Inflammatory macrophage (primary cell): ENCODE measurements around the gene RAPGEF4.
A peak's percentile ranks its signal among the peaks of the same experiment; 100 is the strongest.

ENCODE experiments used
- DNase-seq, 2 donors: peaks; one replicate each; pipeline ENCODE4 v3.0.0-alpha.2; 2020 to 2022

Gene RAPGEF4

DNA sequence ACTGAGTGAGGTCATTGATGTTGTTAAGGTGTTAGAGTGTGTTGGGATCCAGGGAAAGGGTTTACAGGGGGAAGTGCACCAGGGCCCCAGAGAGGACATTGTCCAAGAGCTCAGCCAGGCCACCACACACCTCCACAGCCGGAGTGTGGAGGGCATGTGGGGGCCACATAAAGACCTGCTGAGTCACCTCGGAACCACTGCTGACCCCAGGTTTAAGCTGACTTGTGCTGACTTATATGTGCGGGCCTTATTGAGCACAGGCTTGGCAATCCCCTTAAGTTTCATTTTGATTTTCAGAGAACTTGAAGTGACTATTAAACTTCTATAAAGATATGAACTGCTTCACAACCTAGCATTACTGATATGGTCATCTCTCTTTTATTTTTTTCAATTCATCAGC is 173.8 kb downstream of the RAPGEF4 start:
- no peak for DNase-seq

DNA sequence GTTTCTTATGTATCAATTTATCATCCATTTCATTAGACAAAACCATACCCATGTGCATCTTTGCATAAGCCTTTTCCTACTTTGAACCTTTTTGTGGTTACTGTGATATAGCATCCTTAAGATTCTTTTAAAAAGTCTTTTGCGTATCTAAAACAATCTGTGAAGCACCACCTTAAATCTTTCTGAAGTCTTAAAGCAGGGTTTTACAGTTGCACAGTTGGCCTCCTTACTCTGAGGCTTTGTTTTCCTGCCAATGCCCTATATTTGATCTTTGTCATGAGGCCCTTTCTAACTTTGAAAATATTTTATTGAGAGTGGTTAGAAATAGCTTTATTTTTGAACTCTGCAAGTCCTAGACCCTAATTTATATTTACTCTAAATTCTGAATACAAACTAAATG is 176.6 kb downstream of the RAPGEF4 start:
- DNase-seq, result no peak

DNA sequence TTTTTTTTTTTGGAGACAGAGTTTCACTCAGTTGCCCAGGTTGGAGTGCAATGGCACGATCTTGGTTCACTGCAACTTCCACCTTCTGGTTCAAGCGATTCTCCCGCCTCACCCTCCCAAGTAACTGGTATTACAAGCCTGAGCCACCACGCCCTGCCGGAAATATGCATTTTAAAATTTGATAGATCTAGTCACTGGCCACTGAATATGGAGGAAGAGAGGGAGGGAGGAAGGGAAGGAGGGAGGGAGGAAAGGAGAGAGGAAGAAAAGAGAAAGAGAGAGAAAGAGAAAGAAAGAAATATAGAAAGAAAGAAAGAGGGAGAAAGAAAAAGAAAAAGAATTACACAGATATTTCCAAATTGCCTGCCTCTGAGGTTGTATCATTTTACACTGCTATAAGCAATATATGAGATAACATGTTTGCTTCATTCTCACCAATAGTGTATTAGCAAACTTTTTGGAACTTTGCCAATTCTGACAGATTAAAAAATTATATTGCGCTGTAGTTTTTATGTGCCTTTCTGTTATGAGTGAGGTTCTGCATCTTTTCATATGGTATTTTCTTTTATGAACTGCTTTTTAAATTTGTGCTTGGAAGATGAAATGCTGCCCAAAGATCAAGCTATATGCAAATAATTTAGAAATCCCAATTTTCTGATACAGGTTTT is 178.8 kb downstream of the RAPGEF4 start:
- DNase-seq, result no peak

DNA sequence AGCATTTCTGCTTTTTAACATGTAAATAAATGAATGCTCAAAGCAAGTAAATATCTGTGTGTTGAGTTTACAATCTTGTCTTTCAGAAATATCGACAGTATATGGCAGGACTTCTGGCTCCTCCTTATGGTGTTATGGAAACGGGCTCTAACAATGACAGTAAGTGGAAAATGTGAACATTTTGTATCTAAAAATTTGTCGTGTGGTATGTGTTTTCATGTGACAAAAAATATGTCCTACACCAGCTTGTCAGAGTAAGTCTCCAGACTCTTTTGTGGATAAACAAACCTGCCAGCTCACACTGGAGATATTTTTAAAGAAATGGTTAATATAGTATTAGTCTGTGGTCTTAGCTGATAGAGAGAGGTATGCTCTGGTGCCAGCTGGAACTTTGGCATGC is 182.1 kb downstream of the RAPGEF4 start:
- no peak for DNase-seq

DNA sequence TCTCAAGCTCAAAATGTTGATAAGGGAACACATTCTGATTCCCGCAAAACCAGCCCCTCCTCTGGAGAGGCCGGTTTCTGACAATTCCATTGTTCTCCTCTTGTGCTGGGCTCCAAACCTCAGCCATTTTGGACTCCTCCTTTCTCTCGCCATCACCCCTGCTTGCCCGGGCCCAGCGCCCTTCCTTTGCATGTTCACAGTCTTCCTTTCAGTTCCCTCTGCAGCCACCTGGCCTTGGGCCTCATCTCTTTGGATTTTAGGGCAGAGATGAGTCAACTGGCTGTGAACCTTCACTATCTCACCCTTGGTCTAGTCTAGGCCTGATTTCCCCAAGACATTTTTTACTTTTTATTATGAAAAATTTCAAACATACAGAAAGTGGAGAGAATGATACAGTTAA is 184.1 kb downstream of the RAPGEF4 start:
- DNase-seq, result no peak

DNA sequence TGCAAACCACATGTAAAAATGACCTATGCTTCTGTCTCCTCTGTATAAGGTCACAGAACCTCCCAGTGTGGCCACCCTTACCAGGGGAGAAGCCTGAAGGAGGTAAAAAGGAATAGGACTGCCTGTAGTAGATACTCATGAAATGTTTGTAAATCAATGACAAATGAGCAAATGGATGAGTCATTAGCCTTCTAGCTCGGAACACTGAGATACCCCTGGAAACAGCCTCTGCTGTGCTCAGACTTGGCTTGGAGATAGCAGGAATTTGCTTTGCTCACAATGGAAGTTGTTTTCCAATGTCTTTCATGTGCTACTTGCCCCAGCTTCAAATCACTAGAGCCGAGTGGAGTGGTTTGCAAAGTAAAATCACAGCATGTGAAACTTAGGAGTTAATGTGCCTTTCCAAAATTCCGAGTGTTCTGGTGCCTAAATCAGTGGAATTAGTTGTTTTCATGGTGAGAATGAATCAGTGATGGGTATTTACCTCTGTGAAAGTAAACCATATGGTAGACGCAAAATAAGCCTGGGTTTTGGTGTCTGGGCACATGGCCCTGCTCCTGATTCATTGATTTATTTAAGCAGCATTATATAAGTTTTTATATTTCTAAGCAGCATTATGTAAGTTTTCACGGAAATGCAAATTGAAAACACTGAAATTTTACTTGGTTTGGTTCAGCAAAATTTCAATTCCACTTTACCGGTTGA is 186.0 kb downstream of the RAPGEF4 start:
- no peak for DNase-seq

DNA sequence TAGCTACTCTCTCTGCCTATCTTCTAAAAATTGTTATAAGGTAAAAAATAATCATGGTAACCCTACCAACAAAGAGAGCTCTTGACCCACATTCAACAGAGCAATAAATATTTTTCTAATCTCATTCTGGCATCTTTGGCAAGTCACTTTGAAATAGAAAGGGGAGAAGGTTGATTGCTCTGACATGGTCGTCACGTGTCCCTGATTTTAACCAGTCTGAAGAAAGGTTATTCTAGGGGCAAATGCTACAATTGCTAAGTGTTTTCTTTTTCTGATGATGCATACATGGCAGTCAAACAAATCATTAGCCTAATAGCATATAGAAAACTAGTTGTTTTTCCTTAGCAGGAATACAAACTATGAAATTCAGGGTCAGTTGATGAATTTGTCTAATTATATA is 186.7 kb downstream of the RAPGEF4 start:
- no peak for DNase-seq

DNA sequence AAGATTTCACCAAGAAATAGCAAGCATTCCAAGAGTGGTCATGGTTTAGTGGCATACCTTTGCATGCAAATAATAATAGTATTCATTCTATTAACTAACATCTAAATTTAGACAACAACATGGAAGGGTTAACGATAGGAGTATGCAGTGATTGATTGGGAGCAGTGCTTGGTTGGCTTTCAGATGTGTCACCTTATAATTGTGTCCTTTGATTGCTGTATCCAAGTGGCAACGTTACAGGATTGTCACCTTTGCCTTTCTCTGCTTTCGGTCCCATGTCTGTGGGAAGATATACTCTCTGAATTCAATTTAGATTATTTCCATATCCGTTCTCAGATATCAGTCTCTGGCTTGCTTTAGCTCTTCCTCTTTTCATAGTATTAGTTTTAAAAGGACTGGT is 187.2 kb downstream of the RAPGEF4 start:
- DNase-seq, result no peak

DNA sequence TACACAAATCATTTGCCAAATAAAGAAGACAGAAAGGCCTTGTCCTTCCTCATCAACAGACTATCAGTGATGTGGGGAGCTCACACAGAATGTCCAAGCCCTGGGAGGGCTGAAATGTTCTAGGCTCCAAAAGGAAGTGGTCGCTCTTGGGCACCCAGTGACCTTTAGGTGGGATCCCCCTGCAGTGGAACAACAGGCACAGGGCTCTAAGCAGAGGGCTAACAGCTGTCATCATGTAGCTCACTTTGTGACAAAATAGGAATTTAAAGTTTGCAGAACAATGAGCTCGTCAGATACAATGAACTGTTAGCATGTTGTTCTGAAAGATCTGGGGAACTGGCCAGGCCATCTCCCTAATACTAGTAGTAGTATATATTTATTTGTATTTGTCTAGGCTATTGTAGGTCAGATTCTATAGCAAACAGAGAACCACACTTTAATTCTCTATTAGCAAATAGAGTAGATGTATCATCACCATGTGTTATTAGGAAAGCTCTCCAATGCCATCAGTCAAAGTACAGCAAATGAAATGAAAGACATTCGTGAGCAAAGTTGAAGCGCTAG is 188.5 kb downstream of the RAPGEF4 start:
- no peak for DNase-seq

DNA sequence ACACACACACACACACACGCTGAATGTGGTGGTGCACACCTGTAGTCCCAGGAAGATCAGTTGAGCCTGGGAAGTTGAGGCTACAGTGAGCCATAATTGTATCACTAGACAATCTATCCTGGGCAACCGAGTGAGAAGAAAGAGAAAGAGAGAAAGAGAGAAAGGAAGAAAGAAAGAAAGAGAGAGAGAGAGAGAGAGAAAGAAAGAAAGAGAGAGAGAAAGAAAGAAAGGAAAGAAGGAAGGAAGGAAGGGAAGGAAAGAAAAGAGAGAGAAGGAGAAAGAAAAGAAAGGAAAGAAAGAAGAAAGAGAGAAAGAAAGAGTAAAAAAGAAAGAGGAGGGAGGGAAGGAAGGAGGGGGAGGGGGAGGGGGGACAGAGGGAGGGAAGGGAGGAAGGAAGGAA is 190.0 kb downstream of the RAPGEF4 start:
- DNase-seq, result no peak

DNA sequence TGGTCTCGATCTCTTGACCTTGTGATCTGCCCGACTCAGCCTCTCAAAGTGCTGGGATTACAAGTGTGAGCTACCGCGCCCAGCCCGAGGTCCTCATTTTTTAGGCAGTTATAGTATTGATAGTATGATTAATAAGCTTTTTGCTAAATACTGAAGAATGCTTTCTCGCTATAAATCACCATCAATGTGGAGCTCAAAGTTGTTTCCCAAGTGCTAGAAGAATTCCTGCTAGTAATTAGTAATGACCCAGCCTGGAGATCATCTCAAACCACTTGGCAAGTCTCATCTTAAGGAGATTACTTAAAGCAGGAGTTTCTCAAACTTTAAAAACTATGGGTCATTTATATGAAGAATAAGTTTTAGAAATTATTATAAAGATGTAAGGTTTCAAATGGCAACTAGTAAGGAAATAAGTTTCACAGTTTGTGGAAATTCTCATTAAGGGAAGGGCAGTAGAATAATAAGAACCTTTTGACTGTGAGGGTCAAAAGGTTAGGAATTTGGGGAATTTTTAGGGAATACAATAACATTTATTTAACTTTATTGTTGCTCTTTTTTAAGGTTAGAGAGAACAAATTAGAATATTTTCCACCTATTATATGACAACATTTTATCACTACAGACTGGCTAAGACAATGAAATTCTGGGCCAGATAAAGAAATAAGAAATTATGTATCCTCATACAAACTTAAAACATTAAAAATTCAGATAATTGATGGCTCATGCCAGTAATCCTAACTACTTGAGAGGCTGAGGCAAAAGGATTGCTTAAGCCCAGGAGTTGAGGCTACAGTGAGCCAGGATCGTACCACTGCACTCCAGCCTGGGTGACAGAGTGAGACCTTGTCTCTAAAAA is 191.4 kb downstream of the RAPGEF4 start:
- DNase-seq, result no peak

DNA sequence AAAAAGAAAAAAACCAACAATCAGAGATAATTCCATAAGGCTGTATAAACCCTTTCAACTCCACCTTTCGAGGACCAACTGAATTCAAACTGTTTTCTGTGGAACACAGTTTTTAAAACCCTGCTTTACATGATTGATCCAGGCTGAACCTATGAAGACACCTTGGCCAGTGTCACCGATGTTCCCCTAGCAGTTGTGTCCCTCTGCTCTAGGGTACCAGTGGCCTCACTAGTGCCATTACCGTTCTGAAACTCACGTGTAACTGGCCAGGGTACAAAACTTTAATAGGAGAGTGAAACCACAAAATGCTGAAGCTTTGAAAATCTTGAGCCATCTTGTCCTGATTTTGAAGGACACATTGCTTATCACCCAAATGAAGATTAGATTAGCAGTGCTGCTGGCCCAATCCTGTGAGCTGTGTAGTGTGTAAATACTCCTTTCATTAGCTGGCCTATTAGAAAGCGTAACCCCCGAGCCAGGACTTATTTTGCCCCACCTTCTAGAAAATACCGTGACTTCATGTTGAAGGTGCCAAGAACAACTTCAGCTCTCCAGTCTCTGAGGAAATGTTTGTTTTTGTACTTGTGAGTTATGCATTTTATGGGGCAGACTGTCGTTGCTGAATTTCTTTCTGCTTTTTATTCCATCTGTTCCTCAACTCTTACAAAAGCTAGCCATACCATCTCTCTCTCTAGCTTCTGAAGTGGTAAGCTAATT is 192.2 kb downstream of the RAPGEF4 start:
- DNase-seq, result no peak

DNA sequence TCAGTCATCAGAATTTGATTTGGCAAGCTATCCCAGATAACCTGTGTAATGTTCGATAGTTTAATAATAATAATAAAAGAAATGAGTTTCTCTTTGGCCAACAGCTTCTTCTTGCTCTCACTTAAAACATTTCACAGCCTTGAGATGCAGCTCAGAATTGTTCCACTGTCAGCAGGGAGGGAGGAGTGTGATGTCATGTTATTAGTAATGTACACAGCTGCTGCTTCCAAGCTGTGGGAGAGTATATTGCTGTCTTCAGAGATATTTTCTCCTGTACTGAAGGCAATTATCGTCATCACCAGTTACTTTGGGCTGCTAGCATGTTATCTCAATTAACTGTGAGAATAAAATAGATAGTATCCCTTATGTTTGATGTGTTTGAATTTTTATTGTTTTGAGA is 193.1 kb downstream of the RAPGEF4 start:
- DNase-seq, result no peak

DNA sequence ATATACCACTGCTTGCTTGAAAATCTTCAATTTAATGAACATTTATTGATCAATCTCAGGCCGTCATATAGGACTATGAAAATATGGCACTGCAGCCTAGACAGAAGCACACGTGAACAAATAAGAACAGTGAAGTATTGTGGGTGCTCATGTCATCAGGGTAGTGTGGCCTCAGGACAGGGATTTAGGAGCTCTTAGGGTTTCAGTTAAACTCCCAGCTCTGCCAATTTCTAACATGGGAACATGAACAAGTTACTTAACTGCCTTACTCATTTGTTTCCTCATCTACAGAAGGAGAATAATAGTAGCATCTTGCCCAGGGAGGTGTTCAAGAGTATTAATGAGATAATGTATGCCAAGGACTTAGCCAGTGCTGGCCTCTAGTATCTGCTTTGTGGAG is 194.0 kb downstream of the RAPGEF4 start:
- DNase-seq, result no peak

DNA sequence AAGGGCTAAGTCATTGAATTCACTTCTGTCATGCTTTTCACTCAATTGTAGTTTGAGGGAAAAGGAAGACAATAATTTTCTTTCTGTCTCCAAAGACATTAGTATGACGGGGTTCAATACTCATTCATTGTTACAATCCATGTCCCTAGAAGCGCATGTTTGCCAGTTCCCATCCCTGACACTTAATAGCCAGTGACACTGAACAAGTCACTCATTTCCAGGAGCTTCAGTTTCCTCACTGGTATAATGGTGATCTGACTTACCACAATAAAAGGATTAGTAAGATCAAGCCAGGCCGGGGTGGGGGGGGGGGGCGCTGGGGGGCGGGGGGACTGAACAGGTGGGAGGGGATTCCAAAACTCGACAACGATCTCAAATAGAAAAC is 195.2 kb downstream of the RAPGEF4 start:
- DNase-seq, result no peak

DNA sequence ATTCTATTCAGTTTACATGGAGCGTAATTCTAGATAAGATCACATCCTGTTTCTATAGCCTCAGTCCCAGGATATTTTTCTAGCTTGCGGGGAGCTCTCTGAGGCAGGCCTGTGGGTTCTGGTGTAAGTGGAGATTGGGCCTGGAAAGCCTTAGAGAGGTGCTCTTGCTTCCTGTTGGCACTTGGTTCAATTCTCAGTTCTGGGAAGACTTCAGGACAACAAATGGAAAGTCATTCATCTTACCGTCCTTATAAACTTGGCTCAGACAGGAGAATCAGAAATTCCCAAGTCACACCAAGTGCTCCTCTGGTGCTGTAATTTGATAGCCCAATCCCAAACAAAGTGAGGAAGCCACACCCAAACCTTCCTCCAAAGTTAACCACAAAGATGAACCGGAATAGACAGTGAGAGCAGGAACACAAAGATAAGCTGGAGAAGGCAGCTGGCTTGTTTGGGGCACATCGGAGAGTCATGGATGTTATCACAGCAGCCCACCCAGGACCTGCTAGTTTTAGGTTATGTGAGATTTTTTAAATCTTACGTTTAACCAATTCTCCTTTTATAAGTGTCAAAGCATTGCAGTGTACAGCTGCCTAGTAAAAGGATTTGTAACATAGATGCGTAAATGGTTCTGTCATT is 195.7 kb downstream of the RAPGEF4 start:
- DNase-seq, result no peak

DNA sequence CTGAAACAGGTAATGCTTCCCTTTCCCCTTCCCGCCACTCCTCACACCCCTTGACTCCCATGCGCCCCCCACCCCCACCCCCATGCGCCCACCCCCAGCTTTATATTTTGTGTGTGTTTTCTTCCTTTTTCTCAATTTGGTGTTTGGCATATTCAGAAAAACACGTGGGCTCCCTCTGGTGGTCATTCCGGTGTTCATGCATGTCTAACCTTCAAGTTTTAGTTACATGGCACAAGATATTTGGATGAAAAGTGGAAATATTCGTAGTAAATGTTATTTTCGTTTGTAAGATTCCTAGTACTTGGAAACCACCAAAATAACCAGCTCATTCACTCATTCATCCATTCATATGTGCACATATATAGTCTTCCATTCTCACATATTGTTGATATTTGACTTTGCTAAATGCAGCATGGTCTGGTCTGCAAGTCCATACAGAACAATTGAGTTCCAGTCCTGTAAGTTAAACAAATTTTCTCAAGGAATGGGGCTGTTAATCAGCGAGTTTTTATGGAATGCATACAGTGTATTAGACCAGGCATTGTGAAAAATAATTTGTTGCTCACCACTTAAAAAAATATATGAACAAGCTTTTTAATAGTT is 196.4 kb downstream of the RAPGEF4 start:
- peak; percentile 73 to 74 for DNase-seq

DNA sequence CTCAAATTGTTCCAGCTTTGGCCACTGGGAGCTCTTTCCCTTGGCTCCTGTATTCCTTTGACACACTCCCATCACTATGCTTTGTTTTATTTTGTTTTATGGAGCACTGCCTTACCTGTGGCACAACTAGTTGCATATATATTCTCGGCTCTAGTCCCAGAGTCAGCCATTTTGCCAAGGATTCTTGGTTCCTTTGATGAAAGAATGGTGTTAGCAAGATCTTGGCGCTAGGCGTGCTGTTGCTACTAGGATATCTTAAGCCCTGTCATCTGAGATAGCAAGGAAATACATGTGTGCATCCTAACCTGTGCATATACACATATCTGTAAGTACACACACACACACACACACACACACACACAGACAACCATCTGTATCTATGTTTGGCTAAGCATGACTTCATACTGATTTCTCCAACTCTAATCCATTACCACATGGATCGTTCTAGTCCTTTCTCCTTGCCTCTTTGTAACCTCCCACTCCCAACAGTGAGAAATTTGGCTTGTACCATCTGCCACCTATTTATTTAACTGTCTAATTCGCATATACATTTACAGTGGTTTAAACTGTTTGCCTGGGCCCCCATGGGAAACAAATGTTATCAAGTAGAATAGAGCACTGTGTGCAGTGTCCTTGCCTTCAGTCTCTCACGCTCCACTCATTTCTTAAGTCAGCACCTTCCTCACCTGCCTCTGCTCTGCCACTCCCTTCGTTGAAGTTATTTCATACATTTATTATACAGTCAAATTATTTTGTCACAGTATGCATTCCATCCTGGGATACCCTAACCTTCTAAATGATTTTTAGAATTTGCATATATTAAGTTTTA is 202.5 kb downstream of the RAPGEF4 start:
- DNase-seq, result no peak

DNA sequence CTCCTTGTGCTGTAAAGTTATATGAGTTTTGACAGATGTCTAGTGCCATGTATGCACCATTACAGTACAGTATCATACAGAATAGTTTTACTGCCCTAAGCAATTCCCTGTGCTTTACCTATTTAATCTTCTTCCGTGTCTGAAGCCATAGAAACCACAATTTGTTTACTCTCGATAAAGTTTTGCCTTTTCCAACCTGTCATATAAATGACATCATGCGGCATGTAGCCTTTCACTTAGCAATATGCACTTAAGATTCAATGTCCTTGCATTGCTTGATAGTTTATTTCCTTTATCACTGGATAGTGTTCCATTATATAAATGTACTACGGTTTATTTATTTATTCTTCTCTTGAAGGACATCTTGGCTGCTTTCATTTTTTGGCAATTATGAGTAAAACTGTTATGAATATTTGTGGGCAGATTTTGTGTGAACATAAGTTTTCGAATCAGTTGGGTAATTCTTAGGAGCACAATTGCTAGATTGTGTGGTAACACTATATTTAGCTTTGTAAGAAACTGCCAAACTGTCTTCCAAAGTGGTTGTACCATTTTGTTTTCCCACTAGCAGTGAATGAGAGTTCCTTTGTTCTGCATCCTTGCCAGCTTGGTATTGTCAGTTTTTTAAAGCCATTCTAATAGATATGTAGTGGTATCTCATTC is 203.2 kb downstream of the RAPGEF4 start:
- DNase-seq, result no peak

DNA sequence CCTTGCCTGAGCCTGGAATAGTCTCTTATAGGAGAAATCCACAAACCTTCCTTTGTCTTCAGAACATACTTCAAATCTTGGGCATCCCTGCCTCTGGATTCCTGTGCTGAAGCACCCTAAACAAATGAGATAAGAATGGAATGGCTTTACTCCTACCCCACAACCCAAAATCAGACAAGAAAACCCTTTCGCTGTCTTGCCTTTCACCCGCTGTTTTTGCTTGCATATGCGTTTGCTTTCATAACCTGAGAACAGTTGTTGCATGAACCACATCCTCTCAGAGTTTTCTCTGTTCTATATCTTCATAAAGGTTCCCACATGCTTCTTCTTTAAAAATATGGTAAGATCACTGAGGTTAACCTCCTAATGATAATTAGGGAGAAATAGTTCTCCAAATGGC is 207.9 kb downstream of the RAPGEF4 start:
- DNase-seq, result no peak
